HG03469 (cell line): ENCODE data around the gene OSBPL2.

Experiments used
- ATAC-seq: cut with Tn5 transposase; IDR thresholded peaks from one replicate; pipeline ENCODE4 v1.9.1; 2021; ENCODE audit warnings: mild to moderate bottlenecking, moderate library complexity, moderate number of reproducible peaks; ENCODE audit not compliant: unreplicated experiment

Gene OSBPL2

DNA sequence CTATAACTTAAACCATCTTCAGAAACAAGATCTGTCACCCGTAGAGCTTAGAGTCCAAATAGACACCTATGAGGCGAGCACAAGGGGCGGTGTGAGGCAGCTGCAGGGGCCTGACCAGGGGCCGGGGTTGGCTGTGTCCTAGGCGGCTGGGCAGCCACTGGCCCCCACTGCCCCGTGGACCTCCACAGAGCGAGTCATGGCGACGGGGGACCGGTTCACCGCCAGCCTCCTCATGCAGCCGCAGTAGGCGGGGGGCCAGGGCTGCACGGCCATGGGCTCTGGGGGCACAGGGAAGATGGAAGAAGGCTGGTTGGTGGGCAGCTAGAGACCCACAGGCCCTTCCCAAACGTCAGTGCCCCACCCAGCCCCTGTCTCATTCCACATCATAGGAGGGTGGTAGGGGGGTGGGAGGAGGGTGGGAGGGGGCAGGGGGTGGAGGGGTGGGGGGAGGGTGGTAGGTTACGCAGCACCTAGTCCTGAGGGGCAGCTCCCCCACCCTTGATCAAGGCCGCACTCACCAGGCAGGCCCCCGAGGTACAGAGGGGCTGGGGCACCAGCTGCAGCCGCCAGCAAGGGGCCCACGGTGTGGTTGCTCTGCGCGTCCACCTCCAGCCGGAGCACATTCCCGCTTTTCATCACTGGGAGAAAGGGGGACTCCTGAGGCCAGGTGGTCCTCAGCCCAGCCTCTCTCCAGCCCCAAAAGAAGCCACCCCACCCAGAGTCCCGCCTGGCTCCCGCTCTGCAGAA, 71.0 kb downstream of the OSBPL2 start:
- ATAC-seq: no peak

DNA sequence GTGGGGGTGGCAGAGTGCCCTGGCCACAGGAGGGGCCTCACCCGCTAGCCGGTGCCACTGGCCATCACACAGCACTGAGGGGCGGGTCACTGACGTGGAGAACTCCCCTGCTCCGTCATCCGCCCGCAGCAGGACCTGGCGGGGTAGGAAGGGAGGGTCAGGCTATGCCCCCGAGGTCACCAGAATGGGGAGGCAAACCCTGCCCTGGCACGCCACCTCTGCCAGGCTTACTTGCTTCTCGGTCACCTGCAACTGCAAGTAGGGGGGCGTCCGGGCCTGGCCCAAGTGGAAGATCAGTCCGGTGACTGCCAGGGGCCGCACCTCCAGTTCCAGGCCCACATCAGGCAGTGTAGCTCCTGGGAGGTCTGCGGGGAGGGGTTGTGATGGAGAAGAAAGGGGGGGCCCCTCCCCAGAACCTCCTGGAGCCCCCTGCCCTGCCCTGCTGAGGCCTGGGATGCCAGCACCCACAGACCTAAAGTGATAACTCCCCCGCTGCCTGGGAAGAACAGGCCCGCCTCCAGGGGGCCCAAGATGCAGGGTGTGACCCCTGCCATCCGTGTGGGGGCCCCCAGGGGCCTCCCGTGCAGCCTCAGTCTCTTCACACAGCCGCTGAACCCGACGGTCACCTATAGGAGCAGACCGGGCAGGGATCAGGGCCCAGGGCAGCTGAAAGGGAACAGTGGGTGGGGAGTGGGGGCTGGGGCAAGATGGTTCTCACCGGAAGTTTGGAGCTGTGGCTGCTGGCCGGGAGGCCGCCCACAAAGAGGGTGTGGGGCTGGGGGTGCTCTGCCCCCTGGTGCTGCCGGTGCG, 71.8 kb downstream of the OSBPL2 start:
- no peak for ATAC-seq

DNA sequence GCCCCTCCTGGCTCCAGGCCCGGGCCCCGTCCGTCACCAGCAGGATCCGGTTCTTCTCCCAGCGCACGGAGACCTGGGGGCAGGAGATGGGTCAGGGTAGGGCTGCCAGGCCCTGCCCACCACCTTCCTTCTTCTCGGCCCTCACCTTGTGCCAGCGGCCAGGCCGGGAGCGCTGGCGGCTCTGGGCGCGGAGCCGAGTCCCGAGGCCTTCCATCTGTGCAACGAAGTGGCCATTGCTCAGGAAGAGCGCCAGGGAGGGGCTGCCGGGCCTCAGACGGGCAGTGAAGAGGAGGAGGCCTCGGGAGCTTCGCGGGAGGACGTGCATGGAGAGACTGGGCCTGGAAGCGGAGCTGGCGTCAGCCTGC, 72.4 kb downstream of the OSBPL2 start:
- no peak for ATAC-seq

DNA sequence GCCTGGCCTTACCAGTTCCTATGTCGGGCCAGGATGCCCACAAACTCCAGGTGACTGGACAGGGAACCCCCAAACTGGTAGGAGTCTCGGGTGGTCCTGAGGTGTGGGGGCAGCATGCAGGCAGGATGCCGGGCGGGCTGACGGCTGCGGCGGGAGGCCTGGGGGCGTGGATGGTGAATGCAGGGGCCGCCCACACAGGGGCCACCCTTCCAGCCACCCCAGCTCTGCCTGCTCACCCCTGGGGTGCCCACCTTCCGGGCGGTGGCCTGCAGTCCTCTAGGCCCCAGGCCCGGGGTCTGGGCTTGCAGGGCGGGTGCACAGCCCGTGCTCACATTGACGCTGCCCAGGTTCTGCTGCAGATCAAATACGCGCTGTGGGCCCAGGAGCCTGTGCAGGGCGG, 72.8 kb downstream of the OSBPL2 start:
- no peak for ATAC-seq

DNA sequence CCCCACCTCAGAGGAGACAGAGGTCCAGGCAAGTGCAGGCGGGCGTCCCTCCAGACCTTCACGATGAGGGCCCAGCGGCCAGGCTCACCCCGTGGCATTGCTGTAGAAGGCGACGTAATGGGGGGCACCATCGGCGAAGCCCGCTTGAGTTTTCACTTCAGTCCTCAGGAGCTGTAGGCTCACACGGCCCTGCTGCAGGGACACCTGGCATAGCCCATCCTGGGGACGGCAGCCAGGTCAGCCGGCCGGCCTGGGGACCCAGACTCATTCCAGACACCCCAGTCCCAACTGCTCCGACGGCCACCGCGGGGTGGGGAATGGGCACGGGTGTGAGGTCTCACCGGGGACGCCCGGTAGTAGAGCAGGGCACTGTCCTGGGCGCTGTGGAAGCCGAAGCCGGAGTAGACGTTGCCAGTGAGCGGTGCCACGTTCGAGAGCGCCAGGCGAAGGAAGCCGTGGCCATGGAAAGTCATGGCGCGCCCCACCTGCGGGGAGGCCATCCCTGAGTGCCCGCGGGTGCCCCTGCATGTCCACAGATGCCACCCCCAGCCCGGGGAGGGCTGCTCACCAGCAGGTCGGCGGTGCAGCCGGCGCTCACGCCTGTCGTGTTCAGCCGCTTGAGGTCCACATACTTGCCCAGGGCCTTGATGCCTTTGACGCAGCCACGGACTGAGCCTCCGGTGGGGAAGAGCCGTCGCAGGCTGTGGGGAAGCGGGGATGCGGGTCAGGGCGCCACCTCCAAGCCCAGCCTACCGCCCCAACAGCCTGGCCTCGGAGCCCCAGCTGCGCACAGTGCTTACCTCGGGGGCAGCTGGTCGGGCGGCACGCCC, 73.7 kb downstream of the OSBPL2 start:
- ATAC-seq: no peak

DNA sequence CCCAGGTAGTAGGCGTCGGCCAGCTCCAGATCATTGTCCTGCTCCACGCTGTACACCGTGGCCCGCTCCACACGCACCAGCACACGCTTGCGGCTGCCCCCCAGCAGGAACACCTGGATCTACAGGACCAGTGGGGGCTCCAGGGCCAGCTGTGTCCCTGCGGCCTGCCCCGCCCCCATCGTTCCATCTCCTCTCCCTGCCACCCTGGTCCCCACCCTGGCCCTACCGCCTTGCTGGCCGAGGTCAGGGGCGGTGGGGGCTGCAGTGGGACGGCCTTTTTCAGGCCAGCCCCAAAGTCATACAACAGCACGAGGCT, 74.3 kb downstream of the OSBPL2 start:
- ATAC-seq: no peak

DNA sequence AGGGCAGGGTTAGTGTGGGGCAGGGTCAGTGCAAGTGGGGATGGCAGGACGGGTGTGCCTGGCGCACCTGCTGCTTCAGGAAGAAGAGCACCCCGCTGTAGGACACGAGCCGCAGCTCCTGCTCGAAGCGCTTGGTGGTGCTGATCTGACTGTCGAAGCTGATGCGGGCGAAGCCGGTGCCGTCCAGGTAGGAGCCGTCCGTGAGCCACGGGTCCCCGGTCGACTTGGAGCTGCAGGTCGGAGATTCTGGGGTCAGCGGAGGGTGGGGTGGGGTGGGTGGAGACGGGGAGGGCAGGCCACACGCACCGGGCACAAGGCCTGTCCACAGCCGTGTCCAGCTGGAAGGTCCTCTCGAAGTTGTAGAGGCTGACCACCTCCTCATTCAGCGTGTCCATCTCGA, 74.7 kb downstream of the OSBPL2 start:
- no peak for ATAC-seq

DNA sequence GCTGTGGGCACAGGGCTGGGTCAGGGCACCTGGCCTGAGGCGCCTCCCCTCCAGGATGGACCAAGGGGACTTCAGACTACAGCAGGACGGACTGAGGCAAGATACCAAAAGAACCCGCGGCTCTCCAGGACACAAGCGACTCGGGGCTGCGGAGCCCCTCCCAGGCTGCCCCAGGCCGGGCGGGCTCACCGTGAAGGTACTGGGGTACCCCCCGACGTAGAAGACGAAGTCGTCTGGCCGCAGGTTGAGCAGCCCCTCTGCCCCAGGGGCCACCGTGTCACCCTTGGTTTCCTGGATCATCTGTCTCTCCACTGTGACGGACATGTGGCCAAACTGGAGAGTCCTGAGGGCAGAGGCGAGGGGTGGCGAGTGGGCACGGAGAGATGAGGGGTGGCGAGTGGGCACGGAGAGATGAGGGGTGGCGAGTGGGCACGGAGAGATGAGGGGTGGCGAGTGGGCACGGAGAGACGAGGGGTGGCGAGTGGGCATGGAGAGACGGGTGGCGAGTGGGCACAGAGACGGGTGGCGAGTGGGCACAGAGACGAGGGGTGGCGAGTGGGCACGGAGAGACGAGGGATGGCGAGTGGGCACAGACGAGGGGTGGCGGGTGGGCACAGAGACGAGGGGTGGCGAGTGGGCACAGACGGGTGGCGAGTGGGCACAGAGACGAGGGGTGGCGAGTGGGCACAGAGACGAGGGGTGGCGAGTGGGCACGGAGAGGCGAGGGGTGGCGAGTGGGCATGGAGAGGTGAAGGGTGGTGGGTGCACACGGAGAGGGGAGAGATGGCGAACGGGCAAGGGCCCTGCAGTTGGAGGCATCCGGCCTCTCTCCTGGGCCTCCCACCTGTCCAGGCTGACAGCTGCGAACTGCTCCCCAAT, 75.4 kb downstream of the OSBPL2 start:
- no peak for ATAC-seq

DNA sequence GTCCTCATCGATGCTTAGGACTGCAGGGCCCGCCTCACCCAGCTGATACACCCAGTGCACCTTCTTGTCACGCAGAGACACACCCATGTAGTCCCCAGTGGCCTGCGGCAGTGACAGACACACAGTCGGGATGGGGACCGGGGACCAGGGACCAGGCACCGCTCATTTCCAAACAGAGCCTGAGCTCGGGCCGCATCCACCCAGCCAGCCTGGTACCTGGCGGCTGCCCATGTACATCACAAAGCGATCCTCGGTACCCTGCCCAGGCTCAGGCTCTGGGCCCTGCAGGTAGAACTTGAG, 76.0 kb downstream of the OSBPL2 start:
- no peak for ATAC-seq

DNA sequence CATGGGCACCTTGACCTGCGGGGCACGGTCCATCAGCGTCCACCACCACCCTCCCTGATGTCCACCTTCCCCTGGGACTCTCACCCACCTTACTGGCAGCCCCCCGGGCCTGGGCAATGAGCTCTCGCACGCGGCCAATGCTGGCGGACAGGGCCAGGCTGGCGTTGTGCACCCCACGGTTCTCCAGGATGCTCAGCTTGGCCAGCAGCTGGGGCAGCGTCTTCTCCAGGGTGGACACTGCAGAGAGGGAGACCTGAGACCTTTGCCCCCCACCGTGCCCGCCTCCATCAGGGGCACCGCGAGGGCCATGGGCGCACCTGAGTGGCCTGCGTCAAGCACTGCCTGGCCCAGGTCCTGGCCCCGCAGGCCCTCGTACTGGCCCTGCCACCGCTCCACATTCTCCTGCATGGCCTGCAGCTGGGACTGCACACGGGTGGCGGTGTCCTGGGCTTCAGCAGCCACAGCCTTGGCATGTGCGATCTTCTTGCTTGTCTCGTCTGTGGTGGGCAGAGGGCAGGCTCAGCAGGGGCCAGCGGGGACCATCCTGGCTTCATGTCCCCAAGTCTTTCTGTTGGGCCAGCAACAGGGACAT, 76.5 kb downstream of the OSBPL2 start:
- no peak for ATAC-seq

DNA sequence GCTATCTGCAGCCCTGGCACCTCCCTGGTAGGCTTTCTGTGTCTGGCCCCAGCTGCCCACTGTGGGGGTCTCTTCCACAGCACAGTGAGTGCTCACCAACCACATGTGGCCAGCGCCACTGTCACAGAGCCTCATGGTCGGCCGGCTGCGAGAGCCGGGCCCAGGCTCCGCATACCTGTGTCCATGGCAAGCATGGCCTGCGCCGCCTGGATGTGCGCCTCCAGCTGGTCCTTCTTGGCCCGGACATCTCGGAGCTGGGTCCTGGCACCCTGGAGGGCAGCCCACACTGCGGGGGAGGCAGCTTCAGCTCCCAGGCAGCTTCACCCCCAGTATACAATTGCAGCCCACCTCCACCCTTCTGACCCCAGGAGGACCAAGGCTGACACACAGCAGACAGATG, 77.5 kb downstream of the OSBPL2 start:
- ATAC-seq: no peak

DNA sequence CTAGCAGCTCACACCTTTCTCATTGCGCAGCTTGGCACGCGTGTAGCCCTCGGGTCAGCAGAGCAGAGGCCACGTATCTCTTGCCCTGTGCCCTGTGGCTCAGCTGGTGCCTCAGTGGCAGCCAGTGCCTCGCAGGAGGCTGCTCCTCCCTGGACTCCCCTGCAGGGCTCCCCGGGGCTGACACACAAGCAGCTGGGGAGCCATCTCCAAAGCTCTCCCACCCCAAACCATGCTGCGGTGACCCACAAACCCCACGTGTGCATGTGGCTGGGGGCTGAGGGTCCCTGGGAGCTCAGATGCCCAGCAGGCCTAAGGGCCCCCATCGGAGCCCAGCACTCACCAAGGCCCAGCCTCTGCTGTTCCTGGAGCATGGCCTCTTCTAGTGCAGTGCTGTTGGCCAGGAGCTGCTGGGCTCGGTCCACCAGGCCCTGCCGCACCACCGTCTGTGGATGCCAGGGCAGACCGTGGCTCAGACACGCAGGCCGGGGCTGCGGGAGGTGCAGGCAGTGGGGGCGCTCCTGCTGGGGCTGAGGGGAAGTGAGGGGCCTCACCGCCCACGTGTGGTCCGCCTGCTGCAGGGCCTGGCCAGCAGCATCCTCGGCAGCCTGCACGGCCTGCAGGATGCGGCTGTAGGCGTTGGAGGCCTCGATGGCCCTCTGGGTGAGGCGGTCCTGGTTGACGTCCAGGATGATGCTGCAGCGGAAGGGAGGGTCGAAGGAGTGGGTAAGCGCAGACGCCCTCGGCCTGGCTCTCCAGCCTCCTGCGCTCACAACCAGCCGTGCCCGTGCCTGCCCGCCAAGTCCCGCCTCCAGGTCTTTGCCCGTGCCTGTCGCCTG, 78.2 kb downstream of the OSBPL2 start:
- ATAC-seq: no peak

DNA sequence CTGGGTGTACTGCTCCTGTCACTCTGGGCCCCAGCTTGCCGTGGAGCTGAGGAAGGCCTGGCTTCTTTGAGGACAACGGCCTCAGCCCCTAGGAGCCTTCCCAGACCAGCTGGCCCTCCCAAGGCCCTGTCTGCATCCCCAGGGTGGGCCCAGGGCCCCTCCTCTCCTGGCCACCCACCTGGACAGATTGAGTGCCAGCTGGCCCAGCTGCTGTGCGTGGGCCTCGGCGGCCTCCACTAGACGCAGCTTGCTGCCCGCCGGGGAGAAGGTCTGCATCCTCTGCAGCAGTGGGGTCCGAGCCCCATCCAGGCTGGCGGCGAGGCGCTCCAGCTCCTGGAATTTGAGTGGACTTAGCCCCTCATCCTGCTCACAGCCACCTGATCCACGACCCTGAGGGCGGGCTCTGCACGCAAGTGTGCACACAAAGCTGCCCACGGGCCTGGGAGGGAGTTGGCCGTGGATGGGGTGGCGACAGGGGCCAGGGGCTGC, 78.9 kb downstream of the OSBPL2 start:
- ATAC-seq: no peak

DNA sequence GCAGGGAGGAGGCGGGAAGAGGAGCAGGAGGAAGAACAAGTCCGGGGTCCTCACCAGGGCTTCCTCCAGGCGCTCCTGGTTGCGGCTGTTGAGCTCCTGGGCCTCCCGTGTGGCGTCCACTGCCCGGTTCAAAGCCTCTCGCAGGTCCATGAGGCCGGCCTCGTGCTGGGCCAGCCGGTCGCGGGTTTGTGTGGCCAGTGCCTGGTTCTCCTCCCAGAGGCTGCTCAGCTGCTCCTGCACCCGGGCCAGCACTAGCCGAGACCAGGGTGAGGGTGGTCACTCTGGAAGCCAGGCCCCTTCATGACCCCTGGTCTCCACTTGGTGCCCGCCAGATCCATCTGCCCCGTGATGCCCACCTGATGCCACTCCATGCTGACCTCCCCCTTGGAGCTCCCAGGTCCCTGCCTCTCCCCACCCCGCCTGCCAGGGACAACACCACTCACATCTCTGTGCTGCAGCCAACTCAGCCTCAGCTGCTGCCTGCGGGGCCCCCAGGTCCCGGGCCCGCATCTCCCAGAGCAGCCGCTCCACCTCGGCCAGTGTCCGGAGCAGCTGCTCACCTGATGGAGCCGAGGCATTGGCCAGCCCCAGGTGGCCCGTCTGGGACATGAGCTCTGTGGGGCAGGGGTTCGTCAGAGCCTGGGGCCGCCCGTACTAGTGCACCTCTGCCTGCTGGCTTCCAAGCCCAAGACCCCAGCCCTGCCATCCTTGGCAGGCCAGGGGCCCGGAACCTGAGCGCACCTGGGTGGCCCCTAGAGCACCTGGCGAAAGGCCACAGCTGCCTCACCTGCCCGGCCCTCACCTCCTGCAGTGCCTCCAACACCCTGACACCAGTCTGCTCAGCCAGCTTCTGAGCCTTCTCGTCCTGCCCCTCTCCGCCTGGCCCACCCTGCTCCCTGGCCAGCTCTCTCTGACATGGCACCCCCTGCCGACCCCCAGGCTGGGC, 80.4 kb downstream of the OSBPL2 start:
- ATAC-seq: no peak

DNA sequence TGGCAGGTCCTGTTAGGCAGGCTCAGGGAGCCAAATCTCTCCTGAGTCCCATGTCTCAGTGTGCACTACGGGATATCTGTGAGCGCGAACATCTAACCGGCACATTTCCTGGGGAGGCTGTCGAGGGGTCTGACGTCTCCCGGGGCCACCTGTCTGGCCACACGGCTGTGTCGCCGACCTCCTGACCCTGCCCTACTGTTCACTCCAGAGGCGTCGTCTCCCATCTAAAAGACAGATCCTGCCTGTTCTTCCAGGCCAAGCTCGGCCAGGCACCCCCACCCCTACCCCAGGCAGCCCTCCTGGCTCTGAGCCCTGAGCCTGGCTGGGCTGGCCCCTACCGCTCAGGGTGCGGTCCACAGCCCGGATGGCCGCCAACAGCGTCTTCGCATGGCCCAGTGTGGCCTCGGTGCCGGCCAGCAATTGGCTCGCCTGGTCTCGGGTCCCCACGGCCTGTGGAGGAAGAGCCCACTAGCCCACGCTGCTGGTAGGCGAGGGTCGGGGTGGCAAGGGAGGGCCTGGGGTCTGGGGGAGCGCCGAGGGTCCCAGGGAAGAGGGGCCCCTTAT, 81.1 kb downstream of the OSBPL2 start:
- ATAC-seq: no peak

DNA sequence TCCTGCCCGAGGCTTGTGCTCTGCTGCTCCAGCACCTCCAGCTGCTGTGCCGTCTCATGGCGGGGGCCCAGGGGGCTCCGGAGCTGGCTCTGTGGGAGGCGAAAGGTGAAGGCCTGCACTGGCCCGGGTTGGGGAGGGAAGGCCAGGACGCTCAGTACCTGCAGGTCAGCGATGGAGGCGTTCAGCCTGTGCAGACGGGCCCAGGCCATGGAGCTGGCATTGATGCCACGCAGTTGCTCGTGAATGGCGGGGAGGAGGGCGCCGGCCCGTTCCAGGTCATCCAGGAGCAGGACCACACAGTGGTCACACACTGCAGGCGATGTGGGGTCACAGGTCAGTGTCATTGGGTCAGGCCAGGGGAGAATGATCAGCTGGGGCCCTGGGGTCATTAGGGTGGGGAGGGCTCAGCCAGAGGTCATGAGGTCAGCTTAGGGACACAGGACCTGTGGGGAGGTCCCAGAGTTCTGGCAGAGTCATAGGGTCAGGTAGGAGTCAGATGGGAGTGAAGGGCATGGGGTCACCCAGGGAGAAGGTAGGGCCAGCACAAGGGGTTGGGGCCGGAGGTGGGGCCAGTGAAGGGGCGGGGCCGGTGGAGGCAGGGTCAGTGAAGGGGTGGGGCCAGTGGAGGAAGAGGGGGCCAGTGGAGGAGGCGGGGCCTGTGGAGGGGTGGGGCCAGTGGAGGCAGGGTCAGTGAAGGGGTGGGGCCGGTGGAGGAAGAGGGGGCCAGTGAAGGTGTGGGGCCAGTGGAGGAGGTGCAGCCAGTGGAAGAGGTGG, 82.4 kb downstream of the OSBPL2 start:
- ATAC-seq: no peak

DNA sequence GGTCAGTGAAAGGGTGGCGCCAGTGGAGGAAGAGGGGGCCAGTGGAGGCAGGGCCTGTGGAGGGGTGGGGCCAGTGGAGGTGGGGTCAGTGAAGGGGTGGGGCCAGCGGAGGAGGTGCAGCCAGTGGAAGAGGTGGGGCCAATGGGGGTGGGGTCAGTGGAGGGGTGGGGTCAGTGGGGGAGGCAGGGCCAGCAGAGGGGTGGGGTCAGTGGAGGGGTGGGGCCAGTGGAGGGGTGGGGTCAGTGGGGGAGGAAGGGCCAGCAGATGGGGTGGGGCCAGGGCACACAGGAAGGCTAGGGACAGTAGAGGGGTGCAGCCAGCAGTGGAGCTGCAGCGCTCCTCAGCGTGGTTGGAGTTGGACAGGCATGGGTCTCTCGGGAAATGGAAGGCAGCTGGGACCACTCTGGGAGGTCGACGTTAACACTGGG, 83.2 kb downstream of the OSBPL2 start:
- ATAC-seq: no peak
